Measurements from ENCODE around the gene SLC22A4.

DNA sequence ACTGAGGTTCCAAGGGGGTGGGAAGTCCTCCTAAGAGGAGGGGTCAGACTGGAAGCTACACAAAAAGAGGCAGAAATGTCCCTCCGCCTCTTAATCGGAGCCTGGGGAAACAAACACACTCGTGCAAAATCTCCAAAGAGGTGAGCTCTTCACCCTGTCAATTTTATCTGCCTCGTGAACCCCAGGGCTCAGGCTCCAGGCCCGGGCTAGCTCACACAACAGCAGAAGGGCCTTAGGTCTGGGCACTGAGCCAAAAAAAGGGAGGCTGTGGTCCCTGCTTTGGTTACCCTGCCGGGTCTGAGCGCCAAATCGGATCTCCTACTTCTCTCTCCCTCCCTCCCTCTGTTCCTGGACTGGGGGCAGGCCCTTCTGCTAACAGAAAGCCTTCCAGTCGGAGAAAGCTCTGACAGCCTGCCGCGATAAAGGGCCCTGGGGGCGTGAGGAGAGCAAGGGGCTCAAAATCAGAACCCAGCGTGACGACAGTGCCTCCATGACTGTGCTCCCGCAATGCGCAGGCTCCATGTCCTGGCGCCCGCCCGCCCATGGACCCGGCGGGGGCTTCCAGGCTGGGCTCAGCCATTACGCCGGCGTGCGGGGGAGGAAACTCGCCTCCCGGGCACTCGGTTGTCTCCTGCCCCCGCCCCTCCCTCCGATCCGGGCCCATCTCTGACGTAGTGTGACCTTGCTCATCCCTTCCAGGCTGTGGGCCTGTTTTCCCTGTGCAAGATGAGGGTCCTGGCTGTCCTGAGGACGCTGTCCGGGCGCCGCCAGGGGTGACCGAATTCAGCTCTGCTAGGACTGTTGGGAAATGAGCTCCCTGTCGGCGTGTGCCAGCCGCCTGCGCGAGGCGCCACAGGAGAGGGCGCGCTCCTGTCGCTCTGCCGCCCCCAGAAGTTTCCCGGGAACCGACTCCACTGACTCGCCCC is 865 bp upstream of the SLC22A4 start:
- TF ChIP-seq, protein P1, sequence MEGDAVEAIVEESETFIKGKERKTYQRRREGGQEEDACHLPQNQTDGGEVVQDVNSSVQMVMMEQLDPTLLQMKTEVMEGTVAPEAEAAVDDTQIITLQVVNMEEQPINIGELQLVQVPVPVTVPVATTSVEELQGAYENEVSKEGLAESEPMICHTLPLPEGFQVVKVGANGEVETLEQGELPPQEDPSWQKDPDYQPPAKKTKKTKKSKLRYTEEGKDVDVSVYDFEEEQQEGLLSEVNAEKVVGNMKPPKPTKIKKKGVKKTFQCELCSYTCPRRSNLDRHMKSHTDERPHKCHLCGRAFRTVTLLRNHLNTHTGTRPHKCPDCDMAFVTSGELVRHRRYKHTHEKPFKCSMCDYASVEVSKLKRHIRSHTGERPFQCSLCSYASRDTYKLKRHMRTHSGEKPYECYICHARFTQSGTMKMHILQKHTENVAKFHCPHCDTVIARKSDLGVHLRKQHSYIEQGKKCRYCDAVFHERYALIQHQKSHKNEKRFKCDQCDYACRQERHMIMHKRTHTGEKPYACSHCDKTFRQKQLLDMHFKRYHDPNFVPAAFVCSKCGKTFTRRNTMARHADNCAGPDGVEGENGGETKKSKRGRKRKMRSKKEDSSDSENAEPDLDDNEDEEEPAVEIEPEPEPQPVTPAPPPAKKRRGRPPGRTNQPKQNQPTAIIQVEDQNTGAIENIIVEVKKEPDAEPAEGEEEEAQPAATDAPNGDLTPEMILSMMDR (IDR thresholded peaks at IDR 0.05) = peak; percentile 18
- no peak for TF ChIP-seq EZH2 (IDR thresholded peaks at IDR 0.05)
- no peak for TF ChIP-seq EZH2phosphoT487 (IDR thresholded peaks at IDR 0.05)
